Suprapubic skin (tissue), 4 donors: ENCODE data around the gene SPATA20. TPM values are rescaled to one million over a fixed set of nuclear protein-coding genes. Genes with fewer than 3 reads are reported as not detected.
A peak's percentile ranks its signal among the peaks of the same experiment; 100 is the strongest.

ENCODE experiments used
- DNase-seq, 2 donors: peaks; one replicate each; pipeline ENCODE4 v3.0.0-alpha.2; 2019; ENCODE audit warnings: low spot score in 2 of 2
- H3K27ac ChIP-seq: fragments of 200-600 bp; sonication (generic); one replicate; pipeline ENCODE4 v1.5.1; 2019
- H3K27me3 ChIP-seq: fragments of 200-600 bp; sonication (generic); one replicate; pipeline ENCODE4 v1.5.1; 2019
- H3K36me3 ChIP-seq: fragments of 200-600 bp; sonication (generic); one replicate; pipeline ENCODE4 v1.5.1; 2019
- H3K4me1 ChIP-seq: fragments of 200-600 bp; sonication (generic); one replicate; pipeline ENCODE4 v1.5.1; 2019
- H3K4me3 ChIP-seq: fragments of 200-600 bp; sonication (generic); one replicate; pipeline ENCODE4 v1.5.1; 2019; ENCODE audit warnings: mild to moderate bottlenecking
- H3K9me3 ChIP-seq: fragments of 200-600 bp; sonication (generic); one replicate; pipeline ENCODE4 v1.5.1; 2019
- EP300 ChIP-seq: sonication (generic); formaldehyde crosslinking; IDR thresholded peaks from one replicate; pipeline ENCODE4 v1.6.1; 2017; ENCODE audit warnings: antibody characterized with exemption
- POLR2A ChIP-seq, 2 donors: fragments of 450-650 bp; IDR thresholded peaks; one replicate each; pipeline ENCODE4 v1.6.1; 2017; ENCODE audit warnings: antibody characterized with exemption in 2 of 2, mild to moderate bottlenecking in 2 of 2, moderate library complexity in 2 of 2
- POLR2AphosphoS5 ChIP-seq, 3 donors: sonication (generic); formaldehyde crosslinking; IDR thresholded peaks; one replicate each; pipeline ENCODE4 v1.6.1; 2017; ENCODE audit warnings: antibody characterized with exemption in 3 of 3
- WGBS: methylation state at CpG from one replicate; pipeline ENCODE4 v1.1.5; 2018; 5-methylcytosine and 5-hydroxymethylcytosine counted together
- total RNA-seq, 4 donors: library from RNA; depleted of rRNA; stranded (reverse); fragments of >200 nt; gene quantifications; one replicate each; pipeline ENCODE4 v1.1.0, GENCODE V29; 2016
- TF ChIP-seq, protein P1 (sequence below), 2 donors: fragments of 200-600 bp in 1 of 2; fragments of 450-650 bp in 1 of 2; sonication (generic) in 1 of 2; IDR thresholded peaks; one replicate each; pipeline ENCODE4 v1.5.1; 2016 to 2019; ENCODE audit warnings: antibody characterized with exemption in 2 of 2, mild to moderate bottlenecking in 1 of 2, moderate library complexity in 1 of 2

Gene SPATA20
- total RNA-seq, 4 donors from 2014 or later = 36.5 to 75.4 (median 50.9) TPM

DNA sequence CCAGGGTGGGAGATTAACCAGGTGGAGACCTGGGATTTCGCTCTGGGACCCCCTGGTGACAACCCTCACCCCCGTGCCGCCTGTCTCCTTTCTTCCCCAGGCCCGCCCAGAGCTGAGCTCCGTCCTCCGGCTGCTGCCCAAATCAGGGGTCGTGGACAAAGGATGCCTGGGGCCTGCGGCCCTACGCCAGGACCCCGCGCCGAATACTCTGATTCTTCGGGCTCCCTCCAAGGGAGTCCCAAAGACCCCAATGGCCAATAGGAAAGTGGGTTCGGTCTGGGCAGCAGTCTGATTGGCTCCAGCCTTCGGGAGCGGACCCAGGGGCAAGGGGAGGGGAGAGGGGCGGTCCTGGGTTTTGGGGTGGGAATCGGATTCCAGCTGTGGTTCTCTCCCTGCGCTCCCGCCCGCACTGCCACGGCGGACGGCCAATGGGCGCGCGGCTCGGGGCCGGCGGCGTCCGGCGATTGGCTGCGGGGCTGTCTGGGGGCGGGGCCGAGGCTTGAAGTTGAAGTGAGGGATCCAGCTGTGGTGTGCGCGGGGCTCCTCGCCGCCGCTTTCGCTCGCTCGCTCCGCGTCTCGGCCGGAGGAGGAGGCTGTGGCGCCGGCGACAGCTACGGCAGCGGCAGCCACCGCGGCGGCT is 13.3 kb downstream of the SPATA20 start, which contains the start of gene CACNA1G:
CACNA1G (plus strand) TSS at position 531 of the 640 bp plus-strand sequence. CDS start 745 bp downstream, outside the sequence.
- under 1% methylated on average over 31 of the region's 56 CpGs for WGBS
- TF ChIP-seq, protein P1, sequence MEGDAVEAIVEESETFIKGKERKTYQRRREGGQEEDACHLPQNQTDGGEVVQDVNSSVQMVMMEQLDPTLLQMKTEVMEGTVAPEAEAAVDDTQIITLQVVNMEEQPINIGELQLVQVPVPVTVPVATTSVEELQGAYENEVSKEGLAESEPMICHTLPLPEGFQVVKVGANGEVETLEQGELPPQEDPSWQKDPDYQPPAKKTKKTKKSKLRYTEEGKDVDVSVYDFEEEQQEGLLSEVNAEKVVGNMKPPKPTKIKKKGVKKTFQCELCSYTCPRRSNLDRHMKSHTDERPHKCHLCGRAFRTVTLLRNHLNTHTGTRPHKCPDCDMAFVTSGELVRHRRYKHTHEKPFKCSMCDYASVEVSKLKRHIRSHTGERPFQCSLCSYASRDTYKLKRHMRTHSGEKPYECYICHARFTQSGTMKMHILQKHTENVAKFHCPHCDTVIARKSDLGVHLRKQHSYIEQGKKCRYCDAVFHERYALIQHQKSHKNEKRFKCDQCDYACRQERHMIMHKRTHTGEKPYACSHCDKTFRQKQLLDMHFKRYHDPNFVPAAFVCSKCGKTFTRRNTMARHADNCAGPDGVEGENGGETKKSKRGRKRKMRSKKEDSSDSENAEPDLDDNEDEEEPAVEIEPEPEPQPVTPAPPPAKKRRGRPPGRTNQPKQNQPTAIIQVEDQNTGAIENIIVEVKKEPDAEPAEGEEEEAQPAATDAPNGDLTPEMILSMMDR (IDR thresholded peaks at IDR 0.05) = no peak
- peak in 1 of 2 donors; percentile 50 for TF ChIP-seq POLR2A (IDR thresholded peaks at IDR 0.05)
- no peak within 1 kb of the TSS for H3K27ac ChIP-seq
- H3K4me3 ChIP-seq = peak within 1 kb of the TSS; percentile 71
- H3K9me3 ChIP-seq = no peaks in the 10 kb centered on the region
- peak; percentile 93 to 96 for DNase-seq
- H3K27me3 ChIP-seq = peaks cover 49% of the 10 kb centered on the region
- peaks cover 68% of the 10 kb centered on the region for H3K4me1 ChIP-seq
- peaks cover 7% of the 10 kb centered on the region for H3K36me3 ChIP-seq

DNA sequence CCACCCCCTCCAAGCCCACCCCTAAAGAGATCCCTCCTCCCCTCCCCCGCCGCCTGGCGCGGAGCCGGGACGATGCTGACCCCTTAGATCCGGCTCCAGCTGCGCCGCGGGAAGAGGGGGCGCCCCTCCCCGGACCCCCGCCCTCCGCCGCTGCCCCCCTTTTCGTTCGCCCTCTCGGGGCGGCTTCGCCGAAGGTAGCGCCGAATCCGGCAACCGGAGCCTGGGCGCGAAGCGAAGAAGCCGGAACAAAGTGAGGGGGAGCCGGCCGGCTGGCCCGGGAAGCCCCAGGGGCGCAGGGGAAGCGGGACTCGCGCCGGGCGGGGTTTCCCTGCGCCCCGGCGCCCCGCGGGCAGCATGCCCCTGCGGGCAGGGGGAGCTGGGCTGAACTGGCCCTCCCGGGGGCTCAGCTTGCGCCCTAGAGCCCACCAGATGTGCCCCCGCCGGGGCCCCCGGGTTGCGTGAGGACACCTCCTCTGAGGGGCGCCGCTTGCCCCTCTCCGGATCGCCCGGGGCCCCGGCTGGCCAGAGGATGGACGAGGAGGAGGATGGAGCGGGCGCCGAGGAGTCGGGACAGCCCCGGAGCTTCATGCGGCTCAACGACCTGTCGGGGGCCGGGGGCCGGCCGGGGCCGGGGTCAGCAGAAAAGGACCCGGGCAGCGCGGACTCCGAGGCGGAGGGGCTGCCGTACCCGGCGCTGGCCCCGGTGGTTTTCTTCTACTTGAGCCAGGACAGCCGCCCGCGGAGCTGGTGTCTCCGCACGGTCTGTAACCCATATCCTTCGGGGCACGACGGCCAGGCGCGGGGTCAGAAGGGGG is 14.2 kb downstream of the SPATA20 start:
- Histone ChIP-seq H3K27me3 (peaks cover 52% of the 10 kb centered on the region), H3K4me1 (peaks cover 73% of the 10 kb centered on the region), H3K36me3 (no peaks in the 10 kb centered on the region), H3K9me3 (no peaks in the 10 kb centered on the region), H3K27ac (no peak overlapping the region), H3K4me3 (peak overlapping the region; percentile 71)
- DNase-seq = no peak
- TF ChIP-seq POLR2A (IDR thresholded peaks at IDR 0.05) = no peak
- no peak for TF ChIP-seq POLR2AphosphoS5 (IDR thresholded peaks at IDR 0.05)
- TF ChIP-seq, protein P1 (IDR thresholded peaks at IDR 0.05) = no peak
- TF ChIP-seq EP300 = no peak
- no CpG with 5 or more reads among the region's 88 CpGs for WGBS

DNA sequence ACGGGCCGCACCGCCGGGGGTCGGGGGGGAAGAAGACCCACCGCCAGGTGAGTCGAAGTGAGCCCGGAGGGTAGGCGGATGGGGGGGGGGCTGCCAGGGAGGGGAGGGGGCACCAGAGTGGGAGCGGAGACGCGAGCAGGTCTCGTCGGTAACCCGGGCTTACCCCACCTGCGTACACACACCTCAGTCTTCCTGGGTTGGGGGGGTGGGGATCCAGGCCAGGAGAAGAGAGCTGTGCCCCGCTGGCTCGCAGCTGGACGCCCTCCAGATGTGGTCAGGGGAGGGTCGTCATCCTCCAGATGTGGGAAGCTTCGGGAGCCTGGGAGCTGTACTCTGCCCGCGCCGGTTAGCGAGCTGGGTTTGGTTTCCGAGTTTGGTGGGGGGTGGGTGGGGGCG is 14.8 kb downstream of the SPATA20 start:
- peak overlapping the region; percentile 71 for H3K4me3 ChIP-seq
- no peak overlapping the region for H3K27ac ChIP-seq

DNA sequence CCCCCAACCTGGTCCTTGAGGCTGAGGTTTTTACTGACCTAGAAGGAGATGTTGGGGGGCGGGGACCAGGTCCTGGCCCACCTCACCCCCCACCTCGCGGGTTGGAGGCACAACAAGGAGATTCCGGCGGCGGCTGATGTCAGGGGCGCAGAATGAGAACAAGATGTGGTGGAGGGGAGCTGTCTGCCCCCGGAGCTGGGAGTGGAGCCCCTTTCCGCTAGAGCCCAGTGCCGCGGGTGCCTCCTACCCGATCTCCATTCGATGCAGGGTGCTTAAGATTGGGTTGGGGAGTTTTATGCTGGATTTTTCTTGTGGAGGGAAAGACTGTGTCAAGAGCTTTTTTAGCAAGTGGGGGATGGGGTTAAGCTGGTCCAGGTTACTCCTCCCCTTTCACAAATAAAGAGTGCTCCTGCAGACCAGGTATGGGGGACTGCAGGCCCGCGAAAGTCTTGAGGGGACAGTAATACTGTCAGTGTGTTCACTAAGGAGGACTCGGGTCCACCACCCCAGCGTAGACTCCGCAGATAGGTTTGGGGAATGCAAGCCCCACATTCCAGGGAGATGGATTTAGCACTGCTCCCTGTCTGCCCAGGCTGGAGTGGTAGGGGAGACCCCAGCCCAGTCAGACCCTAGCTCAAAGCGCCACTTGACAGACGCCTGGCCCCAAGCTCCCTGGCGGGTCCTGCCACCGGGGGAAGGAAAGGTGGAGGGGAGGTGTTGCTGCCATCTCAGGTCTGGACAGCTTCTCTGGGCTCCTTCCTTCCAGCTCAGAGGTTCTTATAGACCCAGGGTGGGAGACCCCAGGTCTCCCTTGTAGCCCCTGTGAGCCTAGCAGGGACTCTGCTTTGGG is 15.5 kb downstream of the SPATA20 start:
- Histone ChIP-seq H3K27ac (no peak overlapping the region), H3K36me3 (no peaks in the 10 kb centered on the region), H3K9me3 (no peaks in the 10 kb centered on the region), H3K27me3 (peaks cover 52% of the 10 kb centered on the region), H3K4me3 (peak overlapping the region; percentile 71), H3K4me1 (peaks cover 66% of the 10 kb centered on the region)
- 29% methylated on average over 18 of the region's 22 CpGs for WGBS
- DNase-seq = no peak
- TF ChIP-seq, protein P1 (IDR thresholded peaks at IDR 0.05) = no peak
- TF ChIP-seq POLR2AphosphoS5 (IDR thresholded peaks at IDR 0.05) (no peak), POLR2A (IDR thresholded peaks at IDR 0.05) (no peak), EP300 (no peak)

More for the DNA sequence above, 14.8 kb downstream of the SPATA20 start:
- no peak for DNase-seq
- H3K4me1 ChIP-seq = peaks cover 69% of the 10 kb centered on the region
- peaks cover 52% of the 10 kb centered on the region for H3K27me3 ChIP-seq
- no CpG with 5 or more reads among the region's 27 CpGs for WGBS
- H3K36me3 ChIP-seq = no peaks in the 10 kb centered on the region
- TF ChIP-seq EP300 (no peak), POLR2AphosphoS5 (IDR thresholded peaks at IDR 0.05) (no peak), POLR2A (IDR thresholded peaks at IDR 0.05) (no peak)
- TF ChIP-seq, protein P1 (IDR thresholded peaks at IDR 0.05) = no peak
- no peaks in the 10 kb centered on the region for H3K9me3 ChIP-seq
